WTC11 (cell line): ENCODE data around the gene GAB1. TPM values are rescaled to one million over a fixed set of nuclear protein-coding genes. Genes with fewer than 3 reads are reported as not detected.

ENCODE experiments used
- ATAC-seq: fragments of 200-7000 bp; cut with Tn5 transposase; 2 replicates; pipeline ENCODE4 v1.10.0; 2021; ENCODE audit warnings: mild to moderate bottlenecking, moderate library complexity
- CTCF ChIA-PET: fragments of 300-600 bp; sonication (Branson Sonifier 250); formaldehyde crosslinking; loops from one replicate; lab custom pipeline; 2021; ENCODE audit warnings: antibody characterized with exemption; lab: Charles Lee
- POLR2A ChIA-PET: fragments of 350-600 bp; sonication (Branson Sonifier 250); formaldehyde crosslinking; loops from one replicate; lab custom pipeline; 2021; ENCODE audit warnings: antibody characterized with exemption; lab: Charles Lee
- DNase-seq: peaks from one replicate; pipeline ENCODE4 v3.0.0; 2021; ENCODE audit warnings: low spot score
- H3K27ac Mint-ChIP-seq: 2 replicates; pipeline ENCODE4 v1.8.0; 2021; ENCODE audit warnings: mixed read lengths
- H3K27me3 Mint-ChIP-seq: 2 replicates; pipeline ENCODE4 v1.8.0; 2021; ENCODE audit warnings: low read depth, mild to moderate bottlenecking, moderate library complexity, mixed read lengths
- H3K36me3 Mint-ChIP-seq: 2 replicates; pipeline ENCODE4 v1.8.0; 2021; ENCODE audit warnings: mixed read lengths
- H3K4me1 Mint-ChIP-seq: 2 replicates; pipeline ENCODE4 v1.8.0; 2022; ENCODE audit warnings: mixed read lengths
- H3K4me3 Mint-ChIP-seq: 2 replicates; pipeline ENCODE4 v1.8.0; 2021; ENCODE audit warnings: mild to moderate bottlenecking, moderate library complexity, mixed read lengths
- H3K9me3 Mint-ChIP-seq: 2 replicates; pipeline ENCODE4 v1.8.0; 2021; ENCODE audit warnings: mixed read lengths
- CREB1 ChIP-seq: sonication (generic); formaldehyde crosslinking; IDR thresholded peaks from 2 replicates; pipeline ENCODE4 v1.8.0; 2023; ENCODE audit warnings: mild to moderate bottlenecking, missing genetic modification reagents
- EMX1 ChIP-seq: fragments of 250-450 bp; sonication (Bioruptor Pico); IDR thresholded peaks from 2 replicates; pipeline ENCODE4 v1.8.0; 2021; ENCODE audit warnings: mild to moderate bottlenecking
- FOXP1 ChIP-seq: sonication (generic); formaldehyde crosslinking; IDR thresholded peaks from 2 replicates; pipeline ENCODE4 v1.8.0; 2022; ENCODE audit warnings: missing genetic modification reagents, mild to moderate bottlenecking, moderate library complexity, borderline replicate concordance
- FOXP4 ChIP-seq: sonication (generic); formaldehyde crosslinking; IDR thresholded peaks from 2 replicates; pipeline ENCODE4 v1.8.0; 2022; ENCODE audit warnings: mild to moderate bottlenecking, missing genetic modification reagents
- HMGA2 ChIP-seq: fragments of 250-450 bp; sonication (Bioruptor Pico); IDR thresholded peaks from 2 replicates; pipeline ENCODE4 v1.4.0; 2021; ENCODE audit warnings: mild to moderate bottlenecking, moderate library complexity
- NR1H2 ChIP-seq: sonication (generic); formaldehyde crosslinking; IDR thresholded peaks from 2 replicates; pipeline ENCODE4 v1.9.0; 2021; ENCODE audit warnings: mild to moderate bottlenecking, moderate library complexity, missing genetic modification reagents
- RORB ChIP-seq: fragments of 250-450 bp; sonication (Bioruptor Pico); IDR thresholded peaks from 2 replicates; pipeline ENCODE4 v1.9.0; 2021; ENCODE audit warnings: mild to moderate bottlenecking
- SMAD3 ChIP-seq: sonication (generic); formaldehyde crosslinking; IDR thresholded peaks from 2 replicates; pipeline ENCODE4 v1.8.0; 2022; ENCODE audit warnings: missing genetic modification reagents, mild to moderate bottlenecking, borderline replicate concordance
- TP53 ChIP-seq: sonication (generic); formaldehyde crosslinking; IDR thresholded peaks from 2 replicates; pipeline ENCODE4 v1.8.1; 2023; ENCODE audit warnings: mild to moderate bottlenecking, missing genetic modification reagents
- ZBTB43 ChIP-seq: sonication (generic); formaldehyde crosslinking; IDR thresholded peaks from 2 replicates; pipeline ENCODE4 v1.8.1; 2023; ENCODE audit warnings: mild to moderate bottlenecking, missing genetic modification reagents
- ZNF121 ChIP-seq: sonication (generic); formaldehyde crosslinking; IDR thresholded peaks from 2 replicates; pipeline ENCODE4 v1.8.0; 2023; ENCODE audit warnings: missing genetic modification reagents
- ZNF232 ChIP-seq: sonication (generic); formaldehyde crosslinking; IDR thresholded peaks from 2 replicates; pipeline ENCODE4 v1.8.0; 2022; ENCODE audit warnings: mild to moderate bottlenecking, missing genetic modification reagents
- ZNF263 ChIP-seq: sonication (generic); formaldehyde crosslinking; IDR thresholded peaks from 2 replicates; pipeline ENCODE4 v1.8.1; 2022; ENCODE audit warnings: low read depth, mild to moderate bottlenecking, moderate library complexity, missing genetic modification reagents
- ZNF317 ChIP-seq: sonication (generic); formaldehyde crosslinking; IDR thresholded peaks from 2 replicates; pipeline ENCODE4 v1.8.1; 2023; ENCODE audit warnings: low read depth, mild to moderate bottlenecking, moderate library complexity, missing genetic modification reagents, borderline replicate concordance
- total RNA-seq: library from RNA; stranded (reverse); gene quantifications from 3 replicates; pipeline ENCODE4 v1.2.3, GENCODE V29; 2021
- TF ChIP-seq, protein P1 (sequence below): sonication (generic); formaldehyde crosslinking; IDR thresholded peaks from 2 replicates; pipeline ENCODE4 v1.8.0; 2023; ENCODE audit warnings: missing genetic modification reagents
- TF ChIP-seq, protein P2 (sequence below): sonication (generic); formaldehyde crosslinking; IDR thresholded peaks from 2 replicates; pipeline ENCODE4 v1.8.1; 2023; ENCODE audit warnings: mild to moderate bottlenecking, missing genetic modification reagents
- TF ChIP-seq, protein P3 (sequence below): fragments of 250-450 bp; sonication (Bioruptor Pico); conservative IDR thresholded peaks from 2 replicates; pipeline ENCODE4 v1.9.0; 2021; ENCODE audit warnings: mild to moderate bottlenecking

The GAB1 gene
- total RNA-seq, 1 experiment from 2014 or later: 17.4 TPM

DNA sequence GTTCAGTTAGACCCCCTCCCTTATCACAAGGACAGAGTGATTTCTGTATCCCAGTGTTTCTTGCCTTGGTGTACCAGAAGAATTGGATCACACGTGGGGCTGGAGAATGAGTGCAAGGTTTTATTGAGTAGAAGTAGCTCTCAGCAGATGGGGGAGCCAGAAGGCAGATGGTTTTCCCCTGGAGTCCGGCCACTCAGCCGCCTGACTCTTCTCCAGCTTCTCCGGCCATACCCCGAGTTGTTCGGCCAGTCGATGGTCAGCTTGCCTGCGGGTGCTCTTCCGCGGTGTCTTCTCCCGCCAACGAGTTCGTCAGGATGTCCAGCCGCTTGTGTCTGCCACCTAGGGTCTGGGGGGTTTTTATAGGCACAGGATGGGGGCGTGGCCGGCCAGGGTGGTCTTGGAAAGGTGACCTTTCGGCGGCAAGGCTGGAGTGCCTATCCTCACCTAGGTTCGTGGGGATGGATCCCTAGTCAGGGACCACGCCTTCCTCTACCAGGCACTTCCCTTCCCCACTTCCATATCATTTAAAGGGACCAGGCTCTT lies 14.5 kb downstream of the GAB1 start:
- Mint-ChIP-seq H3K4me3 (0 out of 2 replicates have a peak overlapping the region, but pooled peaks have one; percentile 13), H3K36me3 (no peaks in the 10 kb centered on the region), H3K4me1 (peaks cover 58% of the 10 kb centered on the region), H3K27ac (no peak overlapping the region), H3K27me3 (no peaks in the 10 kb centered on the region), H3K9me3 (no peaks in the 10 kb centered on the region)
- POLR2A ChIA-PET: interaction anchor here (0.8 kb wide), 1 partner anchor 8 kb away, joined by 3 read pairs; no protein-coding TSS in a partner anchor
- CTCF ChIA-PET: no interaction called here
- peak; percentile 42 for ATAC-seq
- TF ChIP-seq EMX1 (CRISPR knock-in tag): no peak
- TF ChIP-seq CREB1 (CRISPR knock-in tag): no peak
- TF ChIP-seq, protein P1, sequence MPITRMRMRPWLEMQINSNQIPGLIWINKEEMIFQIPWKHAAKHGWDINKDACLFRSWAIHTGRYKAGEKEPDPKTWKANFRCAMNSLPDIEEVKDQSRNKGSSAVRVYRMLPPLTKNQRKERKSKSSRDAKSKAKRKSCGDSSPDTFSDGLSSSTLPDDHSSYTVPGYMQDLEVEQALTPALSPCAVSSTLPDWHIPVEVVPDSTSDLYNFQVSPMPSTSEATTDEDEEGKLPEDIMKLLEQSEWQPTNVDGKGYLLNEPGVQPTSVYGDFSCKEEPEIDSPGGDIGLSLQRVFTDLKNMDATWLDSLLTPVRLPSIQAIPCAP (CRISPR knock-in tag): no peak
- no peak for TF ChIP-seq ZBTB43 (CRISPR knock-in tag)
- no peak for TF ChIP-seq ZNF263 (CRISPR knock-in tag)
- TF ChIP-seq NR1H2 (CRISPR knock-in tag): no peak
- no peak for TF ChIP-seq SMAD3 (CRISPR knock-in tag)
- TF ChIP-seq, protein P2, sequence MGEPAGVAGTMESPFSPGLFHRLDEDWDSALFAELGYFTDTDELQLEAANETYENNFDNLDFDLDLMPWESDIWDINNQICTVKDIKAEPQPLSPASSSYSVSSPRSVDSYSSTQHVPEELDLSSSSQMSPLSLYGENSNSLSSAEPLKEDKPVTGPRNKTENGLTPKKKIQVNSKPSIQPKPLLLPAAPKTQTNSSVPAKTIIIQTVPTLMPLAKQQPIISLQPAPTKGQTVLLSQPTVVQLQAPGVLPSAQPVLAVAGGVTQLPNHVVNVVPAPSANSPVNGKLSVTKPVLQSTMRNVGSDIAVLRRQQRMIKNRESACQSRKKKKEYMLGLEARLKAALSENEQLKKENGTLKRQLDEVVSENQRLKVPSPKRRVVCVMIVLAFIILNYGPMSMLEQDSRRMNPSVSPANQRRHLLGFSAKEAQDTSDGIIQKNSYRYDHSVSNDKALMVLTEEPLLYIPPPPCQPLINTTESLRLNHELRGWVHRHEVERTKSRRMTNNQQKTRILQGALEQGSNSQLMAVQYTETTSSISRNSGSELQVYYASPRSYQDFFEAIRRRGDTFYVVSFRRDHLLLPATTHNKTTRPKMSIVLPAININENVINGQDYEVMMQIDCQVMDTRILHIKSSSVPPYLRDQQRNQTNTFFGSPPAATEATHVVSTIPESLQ (CRISPR knock-in tag): no peak
- no peak for TF ChIP-seq HMGA2 (CRISPR knock-in tag)
- no peak for TF ChIP-seq ZNF121 (CRISPR knock-in tag)
- TF ChIP-seq, protein P3, sequence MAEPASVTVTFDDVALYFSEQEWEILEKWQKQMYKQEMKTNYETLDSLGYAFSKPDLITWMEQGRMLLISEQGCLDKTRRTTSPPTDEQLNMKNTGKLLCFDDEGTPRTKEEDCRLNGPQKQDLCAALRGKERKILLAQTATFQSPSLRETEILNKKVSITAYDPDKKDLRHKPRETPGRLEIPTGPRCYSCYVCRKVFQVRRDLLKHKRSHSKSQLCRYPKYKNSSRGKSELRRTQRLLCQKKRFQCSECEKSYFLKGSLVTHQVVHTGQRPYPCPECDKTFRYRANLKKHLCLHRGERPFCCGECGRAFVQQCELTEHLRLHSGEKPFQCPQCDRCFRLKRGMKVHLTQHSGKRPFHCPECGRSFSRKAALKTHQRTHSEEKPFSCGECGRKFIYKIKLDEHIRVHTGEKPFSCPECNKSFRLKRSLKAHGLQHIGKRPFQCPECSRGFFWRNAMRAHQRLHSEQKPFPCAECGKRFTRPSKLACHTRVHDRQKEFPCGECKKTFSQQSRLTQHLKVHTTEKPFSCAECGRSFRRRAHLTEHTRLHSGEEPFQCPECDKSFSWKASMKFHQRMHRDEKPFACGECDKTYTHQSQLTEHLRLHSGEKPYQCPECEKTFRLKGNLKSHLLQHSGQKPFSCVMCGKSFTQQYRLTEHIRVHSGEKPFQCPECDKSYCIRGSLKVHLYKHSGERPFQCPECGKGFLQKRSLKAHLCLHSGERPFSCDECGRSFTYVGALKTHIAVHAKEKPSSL (CRISPR knock-in tag): no peak
- TF ChIP-seq RORB: no peak
- no peak for TF ChIP-seq ZNF232 (CRISPR knock-in tag)
- no peak for TF ChIP-seq TP53 (CRISPR knock-in tag)
- no peak for TF ChIP-seq ZNF317 (CRISPR knock-in tag)
- no peak for TF ChIP-seq FOXP1 (CRISPR knock-in tag)
- no peak for TF ChIP-seq FOXP4 (CRISPR knock-in tag)
- DNase-seq: no peak
